Mesodermal cell (in vitro differentiated cells): ENCODE results near the gene POU6F2.

Experiments
- H3K27ac ChIP-seq: 2 replicates; pipeline ENCODE4 v1.7.0; 2013; ENCODE audit warnings: mild to moderate bottlenecking, low read depth, low read length, moderate library complexity; ENCODE audit not compliant: severe bottlenecking
- H3K36me3 ChIP-seq: 2 replicates; pipeline ENCODE4 v1.7.1; 2013; ENCODE audit warnings: mild to moderate bottlenecking, low read length, moderate library complexity; ENCODE audit not compliant: control insufficient read depth, insufficient read depth
- H3K4me1 ChIP-seq: one replicate; pipeline ENCODE4 v1.7.1; 2013; ENCODE audit warnings: mild to moderate bottlenecking, low read length; ENCODE audit not compliant: insufficient read depth, control insufficient read depth, poor library complexity, severe bottlenecking
- H3K4me3 ChIP-seq: 2 replicates; pipeline ENCODE4 v1.7.0; 2013; ENCODE audit warnings: low read length, control low read depth, mild to moderate bottlenecking; ENCODE audit not compliant: insufficient read depth, poor library complexity, severe bottlenecking; ENCODE audit errors: extremely low read depth
- H3K9me3 ChIP-seq: 2 replicates; pipeline ENCODE4 v1.7.1; 2013; ENCODE audit warnings: mild to moderate bottlenecking, low read length, moderate library complexity; ENCODE audit not compliant: control insufficient read depth
- WGBS, 2 experiments: methylation state at CpG; one replicate each; pipeline ENCODE4 v1.1.5; 2013; ENCODE audit warnings: missing lambda C conversion rate in 2 of 2; ENCODE audit not compliant: insufficient coverage in 2 of 2; 5-methylcytosine and 5-hydroxymethylcytosine counted together

Gene POU6F2

DNA sequence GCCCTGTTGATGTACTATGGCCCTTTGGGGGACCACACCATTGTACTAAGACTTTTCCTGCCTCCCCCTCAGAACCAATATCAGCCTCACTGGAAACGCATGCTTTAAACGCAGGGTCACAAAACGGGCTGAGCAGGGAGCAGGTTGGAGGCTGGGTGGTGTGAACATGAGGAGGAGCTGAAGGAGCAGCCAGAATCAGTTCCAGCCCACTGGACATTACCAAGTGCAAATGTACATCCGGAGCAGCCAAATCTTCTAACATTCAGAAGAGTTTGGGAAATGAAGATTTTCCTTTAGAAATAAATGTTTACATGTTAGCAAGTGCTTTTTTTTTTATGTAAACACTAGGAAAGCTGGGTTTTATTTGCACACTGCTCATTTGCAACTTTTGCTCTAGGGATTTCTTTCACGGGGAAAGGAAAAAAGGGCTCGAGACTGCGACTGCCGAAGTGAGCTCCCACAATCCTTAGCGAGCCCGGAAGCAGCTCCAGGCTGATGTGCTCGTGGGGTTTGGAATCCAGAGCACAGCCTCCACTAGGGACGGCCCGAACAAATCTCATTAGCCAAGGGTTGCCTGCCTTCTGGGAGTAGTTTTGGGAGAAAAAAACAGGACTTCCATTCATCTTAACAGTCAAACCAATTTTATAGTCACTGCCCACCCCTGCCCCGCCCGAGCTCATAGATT is 480.5 kb downstream of the POU6F2 start:
- 77 to 80% methylated on average over 8 to 14 of the region's 15 CpGs for WGBS, 2 experiments
- H3K4me1 ChIP-seq: no peaks in the 10 kb centered on the region
- no peaks in the 10 kb centered on the region for H3K9me3 ChIP-seq
- no peaks in the 10 kb centered on the region for H3K36me3 ChIP-seq
- no peak overlapping the region for H3K4me3 ChIP-seq
- H3K27ac ChIP-seq: no peak overlapping the region

DNA sequence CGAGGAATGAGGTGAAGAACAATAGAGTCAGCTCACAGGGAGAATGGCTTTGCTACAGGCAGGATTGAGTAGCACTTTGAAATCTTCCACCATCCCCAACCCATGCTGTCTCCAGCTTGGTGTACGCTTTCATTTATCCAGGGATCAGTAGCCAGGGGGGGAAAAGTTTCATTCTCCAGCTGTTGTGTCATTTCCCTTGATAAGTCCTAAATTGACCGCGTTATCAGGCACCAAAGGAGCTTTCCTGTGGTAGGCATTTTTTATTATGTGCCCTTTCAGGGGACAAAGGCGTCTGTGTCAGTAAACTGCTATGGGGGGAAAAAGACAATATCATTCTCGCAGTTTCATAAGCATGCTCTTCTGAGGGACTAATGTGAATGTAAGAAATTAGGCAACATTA is 481.9 kb downstream of the POU6F2 start:
- Histone ChIP-seq H3K36me3 (no peaks in the 10 kb centered on the region), H3K27ac (no peak overlapping the region), H3K9me3 (no peaks in the 10 kb centered on the region), H3K4me1 (peaks cover 4% of the 10 kb centered on the region), H3K4me3 (no peak overlapping the region)
- 90 to 93% methylated on average over 2 to 3 of the region's 6 CpGs for WGBS, 2 experiments

DNA sequence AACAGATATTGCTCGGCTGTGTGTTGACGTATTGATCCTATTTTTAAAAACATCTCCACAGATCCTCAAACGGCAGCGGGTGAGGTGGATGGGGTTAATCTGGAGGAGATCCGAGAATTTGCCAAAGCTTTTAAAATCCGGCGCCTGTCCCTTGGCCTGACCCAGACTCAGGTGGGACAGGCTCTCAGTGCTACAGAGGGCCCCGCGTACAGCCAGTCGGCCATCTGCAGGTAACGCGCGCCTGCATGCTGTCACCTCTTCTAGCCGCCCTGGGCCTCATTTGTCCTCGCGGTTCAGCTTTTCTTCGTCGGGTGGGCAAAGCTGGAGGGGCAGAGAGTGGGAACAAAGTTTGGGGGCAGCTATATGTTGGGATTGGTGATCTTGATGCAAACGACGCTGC is 482.8 kb downstream of the POU6F2 start:
- Histone ChIP-seq H3K27ac (no peak overlapping the region), H3K9me3 (no peaks in the 10 kb centered on the region), H3K4me1 (peaks cover 6% of the 10 kb centered on the region), H3K4me3 (no peak overlapping the region), H3K36me3 (no peaks in the 10 kb centered on the region)
- 95 to 96% methylated on average over 13 of the region's 20 CpGs for WGBS, 2 experiments

DNA sequence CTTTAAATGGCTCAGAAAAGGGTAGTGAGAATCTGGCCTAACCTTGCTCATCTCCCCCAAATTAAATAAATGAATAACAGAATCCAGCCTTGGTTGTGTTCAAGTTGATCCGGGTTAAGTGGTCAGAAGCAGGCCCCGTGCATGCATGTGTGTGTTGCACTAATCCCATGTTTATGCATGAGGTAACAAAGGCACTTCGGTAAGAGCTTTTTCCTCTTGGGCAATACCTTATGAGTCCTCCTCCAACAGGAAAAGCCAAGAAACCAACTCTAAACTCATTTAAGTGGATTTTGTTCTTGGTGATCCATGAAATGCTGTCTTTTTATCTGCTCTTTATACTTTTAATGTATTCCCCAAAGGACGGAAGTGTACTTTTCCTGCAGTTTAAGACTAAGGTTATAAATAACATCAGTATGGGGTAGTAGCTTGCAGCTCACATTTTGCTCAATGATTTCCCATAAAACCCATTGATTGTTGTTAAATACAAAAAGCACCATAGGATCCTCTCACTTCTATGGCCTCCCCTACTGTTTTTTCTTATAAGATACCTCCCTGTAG is 483.6 kb downstream of the POU6F2 start:
- H3K36me3 ChIP-seq: no peaks in the 10 kb centered on the region
- H3K27ac ChIP-seq: no peak overlapping the region
- no peak overlapping the region for H3K4me3 ChIP-seq
- peaks cover 6% of the 10 kb centered on the region for H3K4me1 ChIP-seq
- H3K9me3 ChIP-seq: no peaks in the 10 kb centered on the region
- 85 to 100% methylated on average over 1 to 3 of the region's 4 CpGs for WGBS, 2 experiments

DNA sequence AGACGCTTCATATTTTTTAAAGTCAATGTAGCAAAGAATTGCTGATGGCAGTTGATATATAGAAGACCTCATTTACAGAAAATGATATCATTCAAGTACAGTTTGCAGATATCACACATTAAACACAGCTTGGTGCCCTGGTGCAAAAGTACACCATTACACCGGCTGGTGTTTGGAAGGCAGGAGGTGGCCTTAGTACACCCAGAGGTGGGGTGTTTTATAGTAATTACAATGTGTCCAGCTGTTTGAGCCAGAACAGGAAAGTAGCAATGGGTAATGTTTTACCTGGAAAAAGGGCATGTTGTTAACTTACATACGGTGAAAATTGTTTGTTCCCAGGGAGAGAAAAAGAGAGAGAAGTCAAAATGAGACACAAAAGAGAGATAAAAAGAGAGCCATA is 485.5 kb downstream of the POU6F2 start:
- no peak overlapping the region for H3K4me3 ChIP-seq
- no peaks in the 10 kb centered on the region for H3K36me3 ChIP-seq
- 83 to 87% methylated on average over 2 of the region's 3 CpGs for WGBS, 2 experiments
- peaks cover 6% of the 10 kb centered on the region for H3K4me1 ChIP-seq
- no peaks in the 10 kb centered on the region for H3K9me3 ChIP-seq
- H3K27ac ChIP-seq: no peak overlapping the region

DNA sequence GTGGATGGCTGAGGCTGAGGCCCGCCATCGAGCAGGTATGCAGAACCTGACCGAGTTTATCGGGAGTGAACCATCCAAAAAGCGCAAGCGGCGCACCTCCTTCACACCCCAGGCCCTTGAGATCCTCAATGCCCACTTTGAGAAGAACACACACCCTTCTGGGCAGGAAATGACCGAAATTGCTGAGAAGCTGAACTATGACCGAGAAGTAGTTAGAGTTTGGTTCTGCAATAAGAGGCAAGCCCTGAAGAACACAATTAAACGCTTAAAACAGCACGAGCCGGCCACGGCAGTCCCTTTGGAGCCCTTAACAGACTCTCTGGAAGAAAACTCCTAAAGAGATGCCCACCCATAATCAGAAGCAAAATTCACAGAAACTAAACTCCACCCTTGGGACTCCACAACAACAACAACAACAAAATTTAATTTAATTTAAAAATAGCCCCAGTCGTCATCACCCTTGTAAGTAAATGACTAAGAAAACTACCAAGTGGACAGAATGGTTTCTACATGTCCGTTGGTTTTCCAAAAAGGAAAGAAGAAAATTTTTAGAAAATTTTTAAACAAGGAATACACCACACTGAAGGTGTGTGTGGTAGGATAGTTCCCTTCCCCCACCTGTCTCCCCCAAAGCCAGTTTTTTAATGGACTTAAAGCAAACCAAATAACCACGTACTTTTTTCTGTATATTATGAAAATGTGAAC is 486.8 kb downstream of the POU6F2 start:
- H3K27ac ChIP-seq: no peak overlapping the region
- WGBS, 2 experiments: 84 to 98% methylated on average over 11 of the region's 16 CpGs

DNA sequence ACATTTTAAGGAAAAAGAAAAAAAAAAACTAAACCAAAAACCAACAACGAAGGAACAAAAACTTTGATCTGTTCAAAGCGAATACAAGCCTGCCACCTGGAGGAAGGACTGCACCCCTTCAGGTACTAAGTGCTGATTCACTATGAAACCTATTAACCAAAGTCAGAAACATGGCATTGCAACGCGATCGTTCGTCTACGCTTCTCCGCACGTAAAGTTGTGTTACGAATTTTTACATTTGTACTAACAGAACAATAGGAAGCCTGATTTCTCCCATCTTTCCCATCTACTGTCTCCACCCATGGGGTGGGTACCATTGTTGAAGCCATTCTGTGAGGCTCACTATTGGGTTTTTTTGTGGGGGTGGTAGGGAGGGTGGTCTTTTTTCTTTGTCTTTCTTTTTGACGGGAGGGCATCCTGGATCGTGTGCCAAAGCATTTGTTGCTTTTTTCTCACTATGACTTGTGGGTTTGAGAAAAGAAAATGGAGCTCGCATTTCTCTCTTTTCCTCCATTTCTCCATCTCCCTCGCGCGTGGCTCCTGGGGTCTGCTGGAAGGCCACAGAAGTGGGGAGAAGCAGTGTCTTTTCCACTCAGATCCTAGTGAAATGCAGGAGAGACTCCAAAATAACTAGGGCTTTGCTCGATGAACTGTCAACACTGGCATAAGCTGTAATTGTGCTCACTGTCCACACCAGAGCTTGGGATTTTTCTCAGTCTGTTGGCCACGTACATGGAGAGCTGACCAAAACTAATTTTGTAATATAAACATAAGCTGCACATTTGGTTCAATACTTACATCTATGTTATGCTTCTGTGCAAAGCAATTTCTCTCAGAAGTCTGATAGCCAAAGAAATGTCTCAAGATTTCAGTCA is 487.6 kb downstream of the POU6F2 start:
- no peaks in the 10 kb centered on the region for H3K9me3 ChIP-seq
- 32 to 73% methylated on average over 3 to 10 of the region's 18 CpGs for WGBS, 2 experiments
- H3K4me1 ChIP-seq: peaks cover 6% of the 10 kb centered on the region
- no peaks in the 10 kb centered on the region for H3K36me3 ChIP-seq
- no peak overlapping the region for H3K4me3 ChIP-seq
- H3K27ac ChIP-seq: no peak overlapping the region

More for the DNA sequence above, 486.8 kb downstream of the POU6F2 start:
- no peaks in the 10 kb centered on the region for H3K36me3 ChIP-seq
- no peak overlapping the region for H3K4me3 ChIP-seq
- H3K9me3 ChIP-seq: no peaks in the 10 kb centered on the region
- H3K4me1 ChIP-seq: peaks cover 6% of the 10 kb centered on the region

DNA sequence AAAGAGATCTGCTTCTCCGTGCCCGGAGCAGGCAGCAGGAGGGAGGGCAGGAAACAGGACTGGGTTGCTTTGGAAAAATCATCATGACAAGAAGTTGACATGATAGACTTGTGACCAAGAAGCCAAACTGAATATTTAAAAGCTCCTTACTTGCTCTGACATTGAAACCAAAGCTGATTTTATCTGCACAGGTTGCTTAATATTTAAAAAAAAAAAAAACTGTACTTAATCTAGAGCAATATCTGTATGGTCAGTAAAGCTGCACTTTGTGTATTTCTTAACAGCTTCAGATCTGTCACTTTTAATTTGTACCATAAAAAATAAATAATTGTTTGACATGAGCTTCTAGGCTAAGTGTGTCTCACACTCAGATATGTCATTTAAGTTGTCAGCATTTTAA is 490.6 kb downstream of the POU6F2 start:
- no peak overlapping the region for H3K27ac ChIP-seq
- peaks cover 6% of the 10 kb centered on the region for H3K4me1 ChIP-seq
- no peaks in the 10 kb centered on the region for H3K9me3 ChIP-seq
- 80% methylated on average over 1 to 2 of the region's 2 CpGs for WGBS, 2 experiments
- no peak overlapping the region for H3K4me3 ChIP-seq
- no peaks in the 10 kb centered on the region for H3K36me3 ChIP-seq

DNA sequence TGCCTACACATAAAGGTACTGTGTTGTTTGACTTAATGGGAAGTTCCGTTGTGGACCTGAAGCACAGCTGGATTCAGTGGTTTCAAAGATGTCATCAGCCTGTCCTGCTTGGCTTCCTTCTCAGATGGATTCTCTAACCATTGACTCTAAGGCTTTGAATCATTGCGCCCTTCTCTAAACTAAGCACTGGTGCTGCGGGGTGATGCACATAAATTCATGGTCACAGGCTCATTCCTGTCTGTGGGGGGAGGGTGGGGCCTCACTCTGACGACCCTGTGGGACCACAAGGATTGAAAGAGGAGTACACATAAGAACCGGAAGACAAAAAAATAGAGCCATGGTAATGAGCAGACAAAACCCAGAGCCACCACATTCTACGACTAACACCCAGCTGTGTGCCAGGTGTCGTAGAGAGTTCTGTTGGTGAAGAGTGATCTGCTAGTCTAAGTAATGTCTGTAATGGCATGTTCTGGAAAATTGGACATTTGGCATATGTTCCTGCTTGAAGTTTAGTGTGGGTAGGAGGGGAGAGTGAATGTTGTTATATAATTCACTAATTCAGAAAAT is 491.2 kb downstream of the POU6F2 start:
- Histone ChIP-seq H3K4me1 (peaks cover 6% of the 10 kb centered on the region), H3K9me3 (no peaks in the 10 kb centered on the region), H3K4me3 (no peak overlapping the region), H3K36me3 (no peaks in the 10 kb centered on the region), H3K27ac (no peak overlapping the region)
- 80 to 83% methylated on average over 5 to 7 of the region's 7 CpGs for WGBS, 2 experiments

DNA sequence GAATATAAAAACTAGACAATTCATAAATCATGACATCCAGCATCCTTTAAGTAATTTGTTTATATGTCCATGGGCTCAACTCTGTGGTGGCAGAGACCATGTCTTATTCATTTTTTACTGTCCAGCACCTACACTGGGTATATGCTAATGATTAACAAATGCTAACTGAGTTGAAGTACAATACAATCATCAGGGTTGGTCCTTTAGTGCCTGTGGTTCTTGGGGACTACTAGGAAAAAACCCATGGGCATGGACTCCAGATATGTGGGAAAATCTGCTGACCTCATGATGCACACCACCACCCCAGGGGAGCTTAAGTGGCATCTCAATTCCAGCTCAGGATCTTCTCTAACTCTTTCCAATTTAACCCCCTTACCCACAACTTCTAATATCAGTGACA is 503.2 kb downstream of the POU6F2 start:
- Histone ChIP-seq H3K27ac (no peak overlapping the region), H3K9me3 (no peaks in the 10 kb centered on the region), H3K36me3 (no peaks in the 10 kb centered on the region), H3K4me3 (no peak overlapping the region), H3K4me1 (no peaks in the 10 kb centered on the region)
